Fibroblast of peridontal ligament (primary cell): ENCODE measurements around the gene TP73.

ENCODE experiments used
- DNase-seq: peaks from one replicate; pipeline ENCODE4 v3.0.0-alpha.2; 2010; ENCODE audit errors: extremely low read depth

TP73 gene

GRCh38 chr1:3651930-3652547 is at the start of gene TP73:
Gene TP73 (plus strand): TSS chr1:3652516. CDS start chr1:3682366, 29,850 bp downstream.
- no peak for DNase-seq

DNA sequence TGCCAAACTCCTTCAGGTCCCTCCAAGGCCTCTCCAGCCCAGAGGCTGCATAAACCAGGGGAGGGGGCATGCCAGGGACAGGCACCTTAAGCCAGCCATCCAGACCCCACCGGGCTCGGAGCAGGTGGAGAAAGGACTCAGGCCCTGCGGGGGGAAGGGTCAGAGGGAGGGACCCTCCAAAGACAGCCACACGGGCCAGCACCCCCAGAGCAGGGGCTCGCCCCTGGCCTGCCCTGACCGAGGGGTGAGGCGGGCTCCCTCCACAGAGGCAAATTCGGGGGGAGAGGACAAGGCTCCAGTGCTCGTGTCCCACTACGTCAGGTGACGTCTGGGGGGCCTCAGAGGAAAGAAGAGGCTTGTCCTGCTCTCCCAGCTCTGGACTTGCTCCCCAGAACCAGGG is 49.2 kb upstream of the TP73 start:
- DNase-seq, result no peak

DNA sequence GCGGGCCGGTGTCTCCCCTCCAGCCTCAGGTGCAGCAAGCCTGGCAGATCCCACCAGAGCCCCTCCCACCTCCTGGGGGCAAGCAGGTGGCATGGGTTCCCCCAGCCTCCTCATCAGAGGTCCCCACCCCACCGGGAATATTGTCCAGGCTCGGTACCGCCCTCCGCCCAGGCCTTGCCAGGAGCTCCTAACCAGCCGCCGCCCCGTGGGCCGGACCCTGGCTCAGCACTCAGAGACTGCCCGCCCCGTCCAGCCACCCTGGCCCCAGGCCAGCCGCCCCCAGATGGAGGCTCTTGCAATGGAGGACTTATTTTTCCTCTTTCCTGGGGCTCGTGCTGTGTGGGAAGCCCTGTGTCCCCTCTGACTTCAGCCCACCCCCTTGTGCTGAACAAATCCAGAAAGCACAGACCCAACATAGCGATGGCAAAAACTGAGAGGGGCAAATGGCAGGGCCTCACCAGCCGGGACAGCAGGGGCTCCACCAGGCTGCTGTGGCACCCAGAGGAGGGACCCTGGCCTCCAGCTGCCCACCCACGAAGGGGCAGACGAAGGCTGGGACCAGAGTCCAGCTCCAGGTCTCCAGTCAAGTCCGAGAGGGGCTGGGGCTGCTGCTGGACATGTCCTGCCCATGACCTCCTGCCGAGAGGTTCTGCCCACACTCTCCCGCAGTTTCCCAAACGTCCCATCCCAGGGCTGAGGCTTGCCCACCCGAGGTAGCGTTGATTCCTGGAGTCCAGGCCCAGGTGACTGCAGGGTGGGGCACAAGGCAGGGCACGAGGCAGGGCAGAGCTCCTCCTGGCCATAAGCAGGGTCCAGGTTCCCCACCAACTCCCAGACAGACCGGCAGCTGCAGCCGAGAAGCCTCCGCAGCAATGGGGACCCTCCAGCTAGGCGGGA is 48.5 kb upstream of the TP73 start:
- no peak for DNase-seq

DNA sequence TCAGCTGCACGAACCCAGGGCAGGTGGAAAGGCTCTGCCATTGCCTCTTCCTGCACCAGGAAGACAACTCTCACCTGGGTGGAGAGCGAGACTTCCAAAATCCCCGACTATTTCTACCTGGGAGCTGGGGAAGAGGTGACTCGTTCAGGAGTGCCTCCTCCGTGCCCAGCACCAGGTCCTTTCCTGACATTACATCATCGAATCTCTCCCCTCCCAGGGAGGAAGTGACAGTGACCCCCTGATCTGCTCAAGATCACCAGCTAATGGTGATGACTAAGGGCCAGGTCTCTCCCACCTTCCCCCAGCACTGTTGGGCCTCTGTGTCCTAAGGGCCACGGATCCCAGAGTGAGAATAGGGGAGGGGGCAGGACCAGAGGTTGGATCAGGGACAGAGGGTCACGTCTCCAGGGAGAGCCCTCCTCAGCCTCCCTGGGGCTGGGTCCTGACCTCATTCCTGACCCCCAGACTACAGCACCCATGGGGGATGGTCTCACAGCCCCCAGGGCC is 47.8 kb upstream of the TP73 start:
- no peak for DNase-seq

DNA sequence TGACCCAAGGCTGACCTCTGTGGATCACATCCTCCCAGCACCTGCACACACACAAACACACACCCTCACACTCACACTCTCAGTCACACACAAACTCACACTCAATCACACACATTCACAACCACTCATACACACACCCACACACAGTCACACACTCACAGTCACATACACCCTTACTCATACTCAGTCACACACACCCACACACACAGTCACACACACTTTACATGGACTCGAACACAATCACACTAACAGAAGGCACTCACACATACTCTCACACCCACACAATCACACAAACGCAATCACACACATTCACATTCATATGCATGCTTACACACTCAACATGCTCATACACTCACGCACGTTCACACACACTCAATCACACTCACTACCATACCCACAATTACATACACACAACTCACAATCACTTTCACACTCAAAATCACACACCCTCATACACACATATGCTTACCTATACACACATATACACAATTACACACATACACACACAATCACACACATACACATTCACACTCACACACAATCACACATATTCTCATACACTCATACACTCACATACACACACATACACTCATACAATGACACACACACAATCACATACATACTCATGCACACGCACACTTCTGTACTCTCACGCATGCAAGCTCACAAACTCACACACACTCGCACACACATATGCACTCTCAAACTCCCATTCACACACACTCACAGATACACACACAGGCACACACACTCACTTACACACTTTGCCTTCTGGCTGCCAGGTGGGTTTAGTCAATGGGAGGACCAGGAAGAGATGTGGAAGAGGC is 47.1 kb upstream of the TP73 start:
- no peak for DNase-seq

DNA sequence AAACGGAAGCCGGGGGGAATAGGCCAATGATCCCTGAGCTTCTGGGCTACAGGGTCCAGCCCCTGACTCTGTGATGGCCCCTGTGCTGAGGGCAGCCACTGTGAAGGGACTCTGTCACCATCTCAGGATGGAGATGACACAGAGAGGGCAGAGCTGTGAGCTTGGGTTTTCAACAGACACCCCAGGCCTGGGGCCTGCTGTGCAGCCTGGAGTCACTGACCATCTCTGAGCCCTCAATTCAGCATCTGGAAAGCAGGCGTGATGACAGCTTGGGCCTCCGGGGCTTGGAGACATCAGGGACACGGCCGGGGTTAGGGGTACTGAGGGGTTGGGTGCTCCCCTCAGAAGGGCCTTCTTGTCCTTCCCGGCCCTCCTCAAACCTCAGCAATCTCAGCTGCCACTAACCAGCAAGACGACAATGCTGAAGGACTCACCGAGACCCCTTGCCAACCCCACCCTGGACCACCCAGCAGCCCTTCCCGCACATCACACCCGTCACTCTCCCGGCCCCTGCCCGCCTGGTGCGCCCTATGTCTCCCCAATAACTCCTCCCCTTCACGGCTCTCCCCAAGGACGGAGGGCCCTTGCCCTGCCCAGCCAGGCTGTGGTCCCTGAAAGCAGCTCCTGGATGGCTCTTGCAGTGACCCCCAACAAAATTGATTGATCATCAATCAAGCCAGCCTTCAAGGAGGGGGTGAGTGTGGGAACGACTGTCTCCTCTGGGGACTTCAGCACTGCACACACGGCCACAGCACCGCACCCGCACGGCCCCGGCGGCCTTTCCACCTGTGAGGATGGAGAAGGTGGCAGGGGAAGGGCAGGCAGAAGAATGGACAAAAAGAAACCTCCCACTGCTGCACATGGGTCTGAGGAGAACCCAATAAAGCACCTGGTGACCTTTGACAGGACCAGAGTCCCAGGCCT is 45.3 kb upstream of the TP73 start:
- DNase-seq, result no peak

DNA sequence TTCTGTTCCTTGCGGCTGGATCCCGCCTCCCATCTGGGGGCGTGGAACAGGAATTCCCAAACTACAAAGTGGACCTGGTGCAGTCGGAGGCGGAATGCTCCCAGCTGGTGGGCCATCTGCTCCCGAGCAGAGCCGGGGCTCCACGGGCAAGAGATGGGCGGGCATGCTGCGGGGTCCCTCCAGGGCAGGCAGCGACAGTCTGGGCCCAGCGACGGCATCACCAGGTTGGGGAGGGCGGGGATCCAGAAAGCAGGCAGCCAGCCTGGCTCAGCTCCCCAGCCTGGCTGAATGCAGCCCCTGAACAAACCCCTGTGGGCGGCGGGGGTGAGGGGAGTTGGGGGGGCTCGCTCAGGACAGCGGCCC is 44.6 kb upstream of the TP73 start:
- DNase-seq, result no peak

DNA sequence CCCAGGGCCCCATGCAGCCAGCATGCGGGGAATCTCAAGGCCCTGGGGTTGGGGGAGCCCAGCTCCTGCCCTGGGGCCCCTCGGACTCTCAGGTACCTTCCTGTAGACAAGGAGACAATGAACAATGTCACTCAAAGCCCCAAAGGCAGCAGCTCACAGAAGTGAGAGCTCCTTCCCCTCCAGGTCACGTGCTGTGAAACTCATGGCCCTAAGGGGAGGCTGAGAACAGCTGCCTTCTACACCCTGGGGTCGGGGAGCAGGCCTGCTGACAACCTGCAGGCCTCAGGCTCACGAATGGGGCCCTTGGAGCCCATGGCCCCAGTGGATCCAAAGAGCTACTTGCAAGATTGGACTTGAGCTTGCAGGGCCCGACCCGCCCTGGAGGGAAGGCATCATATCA is 44.2 kb upstream of the TP73 start:
- no peak for DNase-seq

- DNase-seq, result no peak
Measured at GRCh38 chr1:3609016-3609768, 43.1 kb upstream of the TP73 start.

DNA sequence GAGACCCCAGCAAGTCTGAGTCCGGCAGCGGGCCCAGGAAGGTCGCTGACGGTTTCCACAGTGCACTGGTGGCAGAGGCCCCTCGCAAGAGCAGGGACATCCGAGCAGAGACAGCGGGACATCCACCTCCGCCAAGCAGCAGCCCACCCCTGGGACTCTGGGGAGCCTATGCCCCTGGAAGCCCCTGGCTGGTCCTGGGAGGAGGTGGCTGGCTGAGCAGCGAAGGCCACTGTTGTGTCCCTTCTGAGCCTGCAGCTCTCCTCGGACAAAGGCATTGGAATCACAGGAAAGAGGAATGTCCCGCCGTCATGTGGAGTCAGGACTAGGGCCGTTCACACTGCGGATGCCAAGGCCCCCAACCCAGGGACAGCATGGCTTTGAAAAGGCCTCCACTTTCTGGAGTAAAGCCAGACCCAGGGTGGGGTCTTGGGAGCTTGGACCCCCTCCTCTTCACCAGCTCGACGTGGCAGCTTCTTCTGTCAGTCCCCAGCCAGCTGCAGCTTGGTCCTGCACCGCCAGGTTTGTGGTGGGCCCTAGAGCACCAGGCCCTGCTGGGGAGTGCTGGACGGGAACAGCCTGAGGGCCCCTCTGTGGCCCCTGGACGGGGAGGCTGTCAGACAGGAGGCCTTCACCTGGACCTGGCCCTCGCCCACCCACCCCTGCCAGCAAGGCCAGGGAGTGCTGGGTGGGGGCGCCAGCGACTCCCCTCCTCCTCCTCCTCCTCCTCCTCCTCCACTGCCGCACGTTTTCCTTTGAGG is 42.4 kb upstream of the TP73 start:
- DNase-seq, result no peak

DNA sequence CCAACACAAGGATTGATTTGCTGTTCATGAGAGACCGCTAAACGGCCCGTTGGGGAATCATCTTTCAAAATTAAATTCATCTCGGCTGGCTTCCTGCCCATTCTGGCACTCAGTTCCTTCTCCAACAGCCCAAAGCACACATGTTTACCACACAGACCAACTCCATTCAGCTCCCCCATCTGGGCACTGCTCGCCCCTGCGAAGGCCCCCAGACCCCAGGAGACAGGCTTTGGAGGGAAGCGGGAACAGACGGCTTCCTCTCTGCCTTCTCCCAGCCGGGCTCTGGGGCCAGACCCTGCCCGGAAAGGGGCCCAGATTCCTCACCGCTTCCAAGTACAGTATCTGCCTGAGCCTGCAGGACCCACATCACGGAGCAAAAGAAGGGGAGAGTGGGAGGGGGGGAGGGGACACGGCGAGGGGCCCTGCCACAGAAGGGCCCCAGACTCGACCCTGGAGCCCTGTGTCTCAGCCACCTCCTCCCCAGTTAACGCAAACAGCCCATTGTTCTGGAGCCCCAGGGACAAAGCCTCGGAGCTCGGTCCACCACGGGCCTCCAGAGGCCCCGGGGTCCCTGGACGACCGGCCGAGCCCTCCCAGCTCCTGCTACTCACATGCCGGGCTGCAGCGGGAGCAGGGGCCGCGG is 41.7 kb upstream of the TP73 start:
- peak; percentile 38 for DNase-seq

DNA sequence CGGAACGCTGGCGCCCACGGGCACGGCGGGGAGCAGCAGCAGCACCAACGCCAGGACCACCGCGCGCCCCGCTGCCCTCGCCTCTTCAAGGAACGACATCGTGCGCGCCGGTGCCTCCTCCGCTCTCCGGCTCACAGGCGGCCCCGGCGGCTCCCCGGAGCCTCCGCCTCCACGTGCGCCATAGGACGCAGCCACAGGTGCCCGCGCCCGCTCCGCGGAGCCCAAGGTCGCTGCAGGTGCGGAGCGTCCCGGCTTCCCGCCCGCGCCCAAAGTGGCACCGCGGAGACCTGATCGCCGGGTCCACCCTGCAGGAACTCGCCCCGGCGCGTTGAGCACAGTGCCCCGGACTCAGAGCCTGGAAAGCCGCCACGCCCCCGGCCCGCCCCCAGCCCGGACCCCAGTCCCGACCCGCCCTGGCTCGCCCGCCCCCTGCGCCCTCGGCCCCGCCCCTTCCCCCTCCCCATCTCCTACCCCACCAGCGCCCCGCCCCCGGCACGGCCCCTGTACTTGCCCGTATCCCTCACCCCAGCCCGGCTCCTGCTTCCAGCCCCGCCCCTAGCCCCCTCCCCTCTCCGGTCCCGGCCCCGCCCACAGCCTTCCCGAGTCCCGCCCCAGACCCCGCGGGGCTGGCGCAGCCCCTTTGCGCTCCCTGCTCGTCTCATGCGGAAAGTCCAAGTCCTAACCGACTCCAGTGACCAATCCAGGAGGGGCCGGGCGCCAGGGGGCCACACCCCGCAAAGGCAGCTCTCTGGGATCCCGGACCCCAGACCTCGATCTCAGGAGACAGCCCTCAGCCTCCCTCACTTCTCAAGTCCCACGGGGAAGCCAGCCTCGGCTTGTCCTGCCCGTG is 40.9 kb upstream of the TP73 start, which contains the start of gene MEGF6:
MEGF6 (minus strand) TSS at position 339 of the 850 bp plus-strand sequence; CDS start at position 99, 240 bp downstream.
- DNase-seq, result no peak

- DNase-seq, result no peak
Measured at GRCh38 chr1:3612123-3612522, 40.2 kb upstream of the TP73 start.

DNA sequence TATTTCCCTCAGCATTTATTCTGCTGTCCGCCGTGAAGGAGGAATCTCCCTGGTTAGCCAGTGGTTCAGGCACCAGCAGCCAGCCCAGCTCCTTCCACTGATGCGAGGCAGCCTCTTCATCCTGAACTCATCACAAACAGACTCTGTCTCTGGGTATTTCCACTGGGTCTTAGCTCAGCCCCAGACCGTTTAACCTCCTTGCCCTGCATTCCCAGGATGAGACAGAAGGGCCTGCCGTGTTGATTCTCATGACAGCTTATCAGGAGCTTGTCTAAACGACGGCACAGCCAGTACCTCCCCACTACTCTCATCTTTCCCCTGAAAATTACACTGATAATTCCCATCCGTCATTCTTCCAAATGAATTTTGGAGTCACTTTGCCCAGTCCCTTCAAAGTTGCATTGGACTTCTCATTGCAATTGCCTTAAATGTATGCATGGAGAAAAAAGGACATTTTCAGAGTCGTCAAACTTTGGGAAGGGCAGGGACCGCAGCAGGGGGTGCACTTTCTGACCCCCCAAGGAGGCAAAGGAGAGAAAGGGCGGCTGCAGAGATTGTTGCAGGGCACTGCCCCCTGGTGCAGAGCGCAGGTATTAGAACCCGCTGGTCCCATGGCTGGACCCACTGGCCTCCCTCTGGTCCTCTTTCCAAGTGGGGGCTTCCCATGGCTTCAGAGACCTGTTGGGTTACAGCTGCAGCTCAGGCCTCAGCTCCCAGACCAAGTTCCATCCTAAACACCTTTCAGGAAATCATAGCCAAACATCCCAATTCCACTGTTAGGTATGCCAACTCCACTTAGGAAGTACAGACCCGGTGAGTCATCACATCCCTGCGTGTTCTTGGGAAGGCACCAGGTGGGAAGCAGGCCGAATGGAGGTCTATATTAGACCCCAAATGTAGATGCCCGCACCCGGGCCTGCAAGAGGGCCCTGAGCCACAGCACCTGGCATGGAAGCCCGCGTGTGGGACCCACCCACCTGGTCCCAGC is 37.3 kb upstream of the TP73 start:
- DNase-seq, result no peak

DNA sequence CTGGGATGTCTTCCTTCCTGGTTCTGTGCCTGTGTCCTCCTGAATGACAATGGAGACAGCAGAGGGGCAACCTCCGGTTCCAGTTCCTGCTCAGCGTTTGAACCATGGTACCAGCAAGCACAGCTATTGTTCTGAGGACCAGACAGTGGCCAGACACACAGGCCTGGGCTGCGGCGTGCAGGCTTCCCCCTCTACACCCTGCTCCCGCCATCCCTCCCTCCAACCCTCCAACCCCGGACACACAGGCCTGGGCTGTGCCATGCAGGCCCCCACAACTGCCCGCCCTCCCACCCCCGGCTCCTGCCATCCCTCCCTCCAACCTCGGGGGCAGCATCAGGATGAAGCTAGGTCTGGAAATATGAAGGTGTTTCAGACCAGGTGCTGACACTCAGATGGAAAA is 35.5 kb upstream of the TP73 start:
- DNase-seq, result no peak

GRCh38 chr1:3617806-3618345 is 34.4 kb upstream of the TP73 start:
- DNase-seq, result no peak

DNA sequence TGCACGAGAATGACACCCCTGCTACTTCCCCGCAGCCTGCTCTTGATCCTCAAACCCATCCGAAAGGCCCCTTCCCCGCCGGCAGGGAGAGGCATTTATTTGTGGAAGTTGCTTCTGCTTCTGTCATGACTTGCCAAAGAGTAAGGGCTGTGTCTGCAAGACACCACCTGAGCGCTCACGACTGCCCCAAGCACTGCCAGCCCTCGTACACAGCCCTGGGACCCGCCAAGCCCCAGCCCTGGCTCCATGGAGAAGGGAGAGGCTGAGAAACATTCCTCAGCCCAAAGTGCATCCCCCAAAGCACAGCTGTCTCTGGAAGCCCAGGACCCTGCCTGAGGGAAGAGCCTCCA is 33.8 kb upstream of the TP73 start:
- DNase-seq, result no peak
